ENCODE results near the gene UBE2D2.
"Not testable (repeated sequence)": the region's sequence is repeated elsewhere in the genome, so short reads cannot be mapped to it uniquely, and the experiment has no call there.

The UBE2D2 gene

GRCh38 chr5:139560752-139561654 is at the start of gene UBE2D2:
Gene UBE2D2 (plus strand): TSS chr5:139561339. CDS start chr5:139561792, 453 bp downstream.
- peak; percentile 83 to 98 for DNase-seq

- DNase-seq = no peak
Observed at GRCh38 chr5:139512786-139513390, 48.3 kb upstream of the UBE2D2 start.

- DNase-seq = peak; percentile 13 to 72
Observed at GRCh38 chr5:139513434-139513833, 47.7 kb upstream of the UBE2D2 start.

- no peak for DNase-seq
Observed at GRCh38 chr5:139513852-139514485, 47.2 kb upstream of the UBE2D2 start.

- DNase-seq = no peak
Observed at GRCh38 chr5:139514486-139514856, 46.7 kb upstream of the UBE2D2 start.

GRCh38 chr5:139517683-139518564 is 43.2 kb upstream of the UBE2D2 start:
- DNase-seq = peak; percentile 53 to 94

GRCh38 chr5:139523635-139524445 is 37.3 kb upstream of the UBE2D2 start:
- no peak for DNase-seq

- DNase-seq = no peak
Observed at GRCh38 chr5:139524446-139524845, 36.7 kb upstream of the UBE2D2 start.

- DNase-seq = no peak
Observed at GRCh38 chr5:139524940-139525585, 36.1 kb upstream of the UBE2D2 start.

- not testable (repeated sequence) for DNase-seq
Observed at GRCh38 chr5:139525586-139526308, 35.4 kb upstream of the UBE2D2 start.

GRCh38 chr5:139526309-139527089 is 34.6 kb upstream of the UBE2D2 start:
- not testable (repeated sequence) for DNase-seq

- DNase-seq = not testable (repeated sequence)
Observed at GRCh38 chr5:139527090-139527470, 34.1 kb upstream of the UBE2D2 start.

- not testable (repeated sequence) for DNase-seq
Observed at GRCh38 chr5:139527896-139528467, 33.2 kb upstream of the UBE2D2 start.

GRCh38 chr5:139528695-139529094 is 32.4 kb upstream of the UBE2D2 start:
- DNase-seq = not testable (repeated sequence)

- DNase-seq = not testable (repeated sequence)
Observed at GRCh38 chr5:139530079-139530478, 31.1 kb upstream of the UBE2D2 start.

- DNase-seq = no peak
Observed at GRCh38 chr5:139531772-139532169, 29.4 kb upstream of the UBE2D2 start.

GRCh38 chr5:139543423-139543991 is 17.6 kb upstream of the UBE2D2 start:
- DNase-seq = no peak

GRCh38 chr5:139546593-139546992 is 14.5 kb upstream of the UBE2D2 start:
- DNase-seq = not testable (repeated sequence)
